ENCODE data around the gene GALNT10.

GRCh38 chr5:154393850-154394249 is 203.3 kb downstream of the GALNT10 start:
- TF ChIP-seq, protein P1, sequence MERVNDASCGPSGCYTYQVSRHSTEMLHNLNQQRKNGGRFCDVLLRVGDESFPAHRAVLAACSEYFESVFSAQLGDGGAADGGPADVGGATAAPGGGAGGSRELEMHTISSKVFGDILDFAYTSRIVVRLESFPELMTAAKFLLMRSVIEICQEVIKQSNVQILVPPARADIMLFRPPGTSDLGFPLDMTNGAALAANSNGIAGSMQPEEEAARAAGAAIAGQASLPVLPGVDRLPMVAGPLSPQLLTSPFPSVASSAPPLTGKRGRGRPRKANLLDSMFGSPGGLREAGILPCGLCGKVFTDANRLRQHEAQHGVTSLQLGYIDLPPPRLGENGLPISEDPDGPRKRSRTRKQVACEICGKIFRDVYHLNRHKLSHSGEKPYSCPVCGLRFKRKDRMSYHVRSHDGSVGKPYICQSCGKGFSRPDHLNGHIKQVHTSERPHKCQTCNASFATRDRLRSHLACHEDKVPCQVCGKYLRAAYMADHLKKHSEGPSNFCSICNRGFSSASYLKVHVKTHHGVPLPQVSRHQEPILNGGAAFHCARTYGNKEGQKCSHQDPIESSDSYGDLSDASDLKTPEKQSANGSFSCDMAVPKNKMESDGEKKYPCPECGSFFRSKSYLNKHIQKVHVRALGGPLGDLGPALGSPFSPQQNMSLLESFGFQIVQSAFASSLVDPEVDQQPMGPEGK (CRISPR knock-in tag; IDR thresholded peaks at IDR 0.05; ENCODE audit: borderline replicate concordance) = no peak
- no peak for TF ChIP-seq RARB (CRISPR knock-in tag; IDR thresholded peaks at IDR 0.05)
- TF ChIP-seq, protein P2, sequence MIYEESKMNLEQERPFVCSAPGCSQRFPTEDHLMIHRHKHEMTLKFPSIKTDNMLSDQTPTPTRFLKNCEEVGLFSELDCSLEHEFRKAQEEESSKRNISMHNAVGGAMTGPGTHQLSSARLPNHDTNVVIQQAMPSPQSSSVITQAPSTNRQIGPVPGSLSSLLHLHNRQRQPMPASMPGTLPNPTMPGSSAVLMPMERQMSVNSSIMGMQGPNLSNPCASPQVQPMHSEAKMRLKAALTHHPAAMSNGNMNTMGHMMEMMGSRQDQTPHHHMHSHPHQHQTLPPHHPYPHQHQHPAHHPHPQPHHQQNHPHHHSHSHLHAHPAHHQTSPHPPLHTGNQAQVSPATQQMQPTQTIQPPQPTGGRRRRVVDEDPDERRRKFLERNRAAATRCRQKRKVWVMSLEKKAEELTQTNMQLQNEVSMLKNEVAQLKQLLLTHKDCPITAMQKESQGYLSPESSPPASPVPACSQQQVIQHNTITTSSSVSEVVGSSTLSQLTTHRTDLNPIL (CRISPR knock-in tag; IDR thresholded peaks at IDR 0.05; ENCODE audit: low read depth) = no peak
- TF ChIP-seq GLIS3 (CRISPR knock-in tag; IDR thresholded peaks at IDR 0.05) = no peak
- TF ChIP-seq TOX (CRISPR knock-in tag; IDR thresholded peaks at IDR 0.05; ENCODE audit: borderline replicate concordance) = no peak
- TF ChIP-seq POU6F1 (CRISPR knock-in tag; IDR thresholded peaks at IDR 0.05; ENCODE audit: borderline replicate concordance, low read depth) = no peak
- TF ChIP-seq PPARA (CRISPR knock-in tag; IDR thresholded peaks at IDR 0.05; ENCODE audit: borderline replicate concordance) = no peak
